D721Med (cell line): ENCODE measurements around the gene MECP2.
A peak's percentile ranks its signal among the peaks of the same experiment; 100 is the strongest.

Experiments used
- DNase-seq: peaks from one replicate; pipeline ENCODE4 v3.0.0; 2011; ENCODE audit warnings: low spot score; ENCODE audit not compliant: insufficient read length
- FAIRE-seq: peaks from 2 replicates; lab custom pipeline; 2011; peaks lifted over from hg19 to GRCh38; lab: Jason Lieb, UNC
- CTCF ChIP-seq: IDR thresholded peaks from 2 replicates; pipeline ENCODE4 v1.5.1; 2012; ENCODE audit warnings: mild to moderate bottlenecking, control low read depth; ENCODE audit not compliant: insufficient read depth; ENCODE audit errors: missing control alignments

The MECP2 gene

GRCh38 chrX:154051201-154051810 is 46.2 kb downstream of the MECP2 start:
- no peak for DNase-seq
- peak; percentile 54 for TF ChIP-seq CTCF
- peak; percentile 16 for FAIRE-seq

GRCh38 chrX:154050113-154050495 is 47.4 kb downstream of the MECP2 start:
- no peak for FAIRE-seq

GRCh38 chrX:154049209-154050112 is 48.1 kb downstream of the MECP2 start:
- no peak for DNase-seq
- FAIRE-seq = no peak
- no peak for TF ChIP-seq CTCF

More at GRCh38 chrX:154050113-154050495, 47.4 kb downstream of the MECP2 start:
- TF ChIP-seq CTCF = no peak
- DNase-seq = no peak

- TF ChIP-seq CTCF = no peak
- no peak for FAIRE-seq
- DNase-seq = no peak
Measured at GRCh38 chrX:154048398-154048797, 49.1 kb downstream of the MECP2 start.

- no peak for TF ChIP-seq CTCF
- no peak for DNase-seq
- FAIRE-seq = no peak
Measured at GRCh38 chrX:154046940-154047610, 50.4 kb downstream of the MECP2 start.

- DNase-seq = no peak
- no peak for FAIRE-seq
- no peak for TF ChIP-seq CTCF
Measured at GRCh38 chrX:154046031-154046781, 51.3 kb downstream of the MECP2 start.
